Tongue (tissue), 2 donors: ENCODE results near the gene MAGEE2. TPM values are rescaled to one million over a fixed set of nuclear protein-coding genes. Genes with fewer than 3 reads are reported as not detected.
A peak's percentile ranks its signal among the peaks of the same experiment; 100 is the strongest.
"Not testable (repeated sequence)": the region's sequence is repeated elsewhere in the genome, so short reads cannot be mapped to it uniquely, and the experiment has no call there.

ENCODE experiments used
- DNase-seq: peaks from one replicate; pipeline ENCODE4 v3.0.0-alpha.2; 2015
- total RNA-seq: library from RNA; depleted of rRNA; stranded (reverse); fragments of >200 nt; gene quantifications from one replicate; pipeline ENCODE4 v1.2.3, GENCODE V29; 2014

MAGEE2 gene, protein sequence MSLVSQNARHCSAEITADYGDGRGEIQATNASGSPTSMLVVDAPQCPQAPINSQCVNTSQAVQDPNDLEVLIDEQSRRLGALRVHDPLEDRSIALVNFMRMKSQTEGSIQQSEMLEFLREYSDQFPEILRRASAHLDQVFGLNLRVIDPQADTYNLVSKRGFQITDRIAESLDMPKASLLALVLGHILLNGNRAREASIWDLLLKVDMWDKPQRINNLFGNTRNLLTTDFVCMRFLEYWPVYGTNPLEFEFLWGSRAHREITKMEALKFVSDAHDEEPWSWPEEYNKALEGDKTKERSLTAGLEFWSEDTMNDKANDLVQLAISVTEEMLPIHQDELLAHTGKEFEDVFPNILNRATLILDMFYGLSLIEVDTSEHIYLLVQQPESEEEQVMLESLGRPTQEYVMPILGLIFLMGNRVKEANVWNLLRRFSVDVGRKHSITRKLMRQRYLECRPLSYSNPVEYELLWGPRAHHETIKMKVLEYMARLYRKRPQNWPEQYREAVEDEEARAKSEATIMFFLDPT
- total RNA-seq = not detected

DNA sequence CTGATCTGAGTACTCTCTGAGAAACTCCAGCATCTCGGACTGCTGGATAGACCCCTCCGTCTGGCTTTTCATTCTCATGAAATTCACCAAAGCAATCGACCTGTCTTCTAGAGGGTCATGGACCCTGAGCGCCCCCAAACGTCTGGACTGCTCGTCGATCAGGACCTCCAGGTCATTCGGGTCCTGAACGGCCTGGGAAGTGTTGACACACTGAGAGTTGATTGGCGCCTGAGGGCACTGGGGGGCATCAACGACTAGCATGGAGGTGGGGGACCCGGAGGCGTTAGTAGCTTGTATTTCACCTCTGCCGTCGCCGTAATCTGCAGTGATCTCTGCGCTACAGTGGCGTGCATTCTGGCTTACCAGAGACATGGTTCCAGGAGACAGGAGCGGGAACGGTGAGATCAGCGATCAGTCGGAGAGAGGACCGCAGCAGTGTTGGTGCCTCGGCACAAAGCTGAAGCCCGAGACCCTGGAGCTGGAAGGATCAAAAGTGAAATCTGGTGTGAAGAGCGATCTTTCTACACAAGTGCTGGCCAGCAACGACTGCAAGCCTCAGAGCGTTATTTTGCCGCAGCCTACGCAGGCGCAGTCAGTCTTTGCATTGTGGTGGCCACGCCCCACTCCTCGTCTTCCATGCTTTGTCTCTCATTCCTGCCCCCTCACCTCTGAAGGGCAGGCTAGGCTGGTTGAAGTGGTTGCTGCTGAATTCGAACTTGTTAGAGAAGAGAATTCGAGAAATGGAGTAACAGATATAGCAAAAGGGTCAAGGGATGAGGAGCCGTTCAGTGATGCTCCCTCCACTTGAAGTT lies at the start of gene MAGEE2:
Gene MAGEE2, minus strand, starts transcription at position 575 of the 812 bp plus-strand sequence. Its CDS starts 203 bp downstream, at position 372.
- DNase-seq = peak; percentile 33

DNA sequence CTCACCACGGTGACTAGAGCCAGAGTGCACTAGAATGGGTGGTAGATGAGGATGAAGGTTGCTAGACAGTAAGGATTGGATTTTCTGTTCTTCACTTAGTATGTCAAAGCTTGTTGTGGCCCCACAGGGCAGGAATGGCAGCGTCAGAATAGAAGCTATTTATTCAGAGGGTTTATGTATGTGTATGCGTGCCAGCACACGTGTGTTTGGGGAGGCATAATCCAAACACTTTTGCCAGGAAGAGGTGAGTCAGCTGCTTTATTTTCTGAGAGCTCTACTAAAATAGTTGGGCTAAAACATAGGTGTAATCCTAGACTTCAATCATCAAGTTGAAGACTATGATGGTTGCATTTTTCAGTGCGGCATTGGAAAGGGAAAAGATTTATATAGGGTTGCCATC lies 1.2 kb upstream of the MAGEE2 start:
- DNase-seq = peak; percentile 0

DNA sequence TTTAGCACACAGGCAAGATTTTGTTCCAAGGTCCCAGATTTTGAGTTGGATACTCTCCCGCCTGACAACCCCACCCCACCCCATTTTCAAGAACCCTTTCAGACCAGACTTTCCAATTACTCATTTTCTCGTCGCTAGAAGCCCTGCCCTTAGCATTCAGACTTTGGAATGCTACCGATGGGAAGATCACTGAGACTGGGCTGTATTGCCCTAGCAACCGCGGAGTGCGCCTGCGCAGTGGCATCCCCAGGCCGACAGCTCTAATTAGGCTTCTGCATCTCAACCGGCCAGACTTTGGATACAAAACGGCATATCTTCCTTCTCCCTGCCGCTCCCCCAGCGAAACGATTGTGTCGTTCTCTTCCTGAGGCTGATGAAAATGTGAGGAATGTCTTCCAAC lies 3.4 kb downstream of the MAGEE2 start:
- DNase-seq = peak; percentile 24

DNA sequence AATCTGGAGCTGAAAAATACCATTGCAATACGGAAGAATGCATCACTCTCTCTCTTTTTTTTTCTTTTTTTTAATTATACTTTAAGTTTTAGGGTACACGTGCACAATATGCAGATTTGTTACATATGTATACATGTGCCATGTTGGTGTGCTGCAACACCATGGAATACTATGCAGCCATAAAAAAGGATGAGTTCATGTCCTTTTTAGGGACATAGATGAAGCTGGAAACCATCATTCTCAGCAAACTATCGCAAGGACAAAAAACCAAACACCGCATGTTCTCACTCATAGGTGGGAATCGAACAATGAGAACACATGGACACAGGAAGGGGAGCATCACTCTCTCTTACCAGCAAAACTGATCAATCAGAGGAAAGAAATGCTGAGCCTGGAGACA lies 17.0 kb downstream of the MAGEE2 start:
- not testable (repeated sequence) for DNase-seq

DNA sequence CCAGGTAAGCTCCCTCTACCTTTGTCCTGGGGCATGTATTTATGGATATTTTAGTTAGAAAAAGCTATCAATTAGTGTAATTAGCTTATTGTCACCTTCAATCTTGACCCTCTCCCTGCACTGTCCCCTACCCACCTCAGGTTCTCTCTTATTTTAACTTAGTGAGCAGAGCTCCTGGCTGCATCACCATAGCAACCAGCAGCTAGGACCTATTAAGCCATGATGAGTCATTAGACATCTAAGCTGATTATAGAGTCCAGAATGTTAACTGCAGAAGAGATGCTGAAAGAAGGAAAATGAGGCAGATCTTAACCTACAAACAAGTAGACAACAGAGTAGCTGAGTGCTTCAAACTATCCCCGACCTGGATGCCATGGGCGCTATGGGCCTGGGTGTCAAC lies 36.6 kb downstream of the MAGEE2 start:
- no peak for DNase-seq

DNA sequence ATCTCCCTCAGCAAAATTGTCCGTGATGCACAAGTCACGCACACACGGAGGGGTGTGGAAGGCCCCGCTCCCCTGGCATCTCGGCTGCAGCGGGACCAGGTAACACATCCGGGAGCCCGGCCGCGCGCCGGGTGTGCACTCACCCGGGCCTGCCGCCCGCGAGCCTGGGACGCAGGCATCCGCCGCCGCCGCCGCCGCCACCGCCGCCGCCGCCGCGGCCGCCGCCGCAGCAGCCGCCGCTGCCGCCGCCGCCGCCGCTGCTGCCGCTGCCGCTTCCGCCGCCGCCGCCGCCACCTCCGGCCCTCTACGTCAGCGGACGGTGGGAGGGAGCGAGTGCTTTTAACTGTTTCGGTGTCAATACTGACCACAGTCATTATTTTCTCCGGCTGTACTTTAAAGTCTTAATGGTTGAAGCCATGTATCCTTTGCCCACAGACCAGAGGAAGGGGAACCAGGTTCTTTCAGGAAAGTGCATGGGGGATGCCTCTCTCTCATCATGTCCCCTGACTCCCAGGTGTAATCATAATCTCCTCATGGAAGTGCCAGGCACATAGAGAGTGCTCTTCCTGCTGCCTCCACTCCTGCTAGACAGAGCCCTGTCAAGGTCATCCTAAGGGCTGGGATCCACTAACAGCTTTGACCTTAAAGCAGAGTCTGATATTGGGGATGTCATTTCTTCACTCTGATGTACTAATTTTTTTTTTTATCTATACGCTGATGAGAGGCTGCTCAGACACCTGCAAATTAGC lies 38.0 kb downstream of the MAGEE2 start:
- peak; percentile 50 for DNase-seq
